Measurements from ENCODE around the gene OXSM.

Gene OXSM

DNA sequence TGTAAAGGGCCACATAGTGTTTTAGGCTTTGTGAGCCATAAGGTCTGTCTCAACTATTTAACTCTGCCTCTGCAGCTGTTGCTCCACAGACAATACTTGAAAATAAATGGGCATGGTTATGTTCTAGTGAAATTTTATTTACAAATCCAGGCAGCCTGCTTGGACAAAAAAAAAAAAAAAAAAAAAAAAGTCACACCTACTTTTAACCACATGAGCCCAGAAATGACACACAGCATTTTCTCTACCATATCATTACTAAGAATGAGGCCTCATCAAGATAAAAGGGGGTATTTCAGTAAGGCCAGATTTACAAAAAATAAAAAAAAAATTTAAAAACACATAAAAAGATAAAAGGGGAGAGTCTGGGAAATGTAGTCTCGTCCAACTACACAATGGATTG is 4.9 kb upstream of the OXSM start:
- TF ChIP-seq, protein P1, sequence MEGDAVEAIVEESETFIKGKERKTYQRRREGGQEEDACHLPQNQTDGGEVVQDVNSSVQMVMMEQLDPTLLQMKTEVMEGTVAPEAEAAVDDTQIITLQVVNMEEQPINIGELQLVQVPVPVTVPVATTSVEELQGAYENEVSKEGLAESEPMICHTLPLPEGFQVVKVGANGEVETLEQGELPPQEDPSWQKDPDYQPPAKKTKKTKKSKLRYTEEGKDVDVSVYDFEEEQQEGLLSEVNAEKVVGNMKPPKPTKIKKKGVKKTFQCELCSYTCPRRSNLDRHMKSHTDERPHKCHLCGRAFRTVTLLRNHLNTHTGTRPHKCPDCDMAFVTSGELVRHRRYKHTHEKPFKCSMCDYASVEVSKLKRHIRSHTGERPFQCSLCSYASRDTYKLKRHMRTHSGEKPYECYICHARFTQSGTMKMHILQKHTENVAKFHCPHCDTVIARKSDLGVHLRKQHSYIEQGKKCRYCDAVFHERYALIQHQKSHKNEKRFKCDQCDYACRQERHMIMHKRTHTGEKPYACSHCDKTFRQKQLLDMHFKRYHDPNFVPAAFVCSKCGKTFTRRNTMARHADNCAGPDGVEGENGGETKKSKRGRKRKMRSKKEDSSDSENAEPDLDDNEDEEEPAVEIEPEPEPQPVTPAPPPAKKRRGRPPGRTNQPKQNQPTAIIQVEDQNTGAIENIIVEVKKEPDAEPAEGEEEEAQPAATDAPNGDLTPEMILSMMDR (IDR thresholded peaks at IDR 0.05; ENCODE audit: low read length) = no peak
- TF ChIP-seq EZH2phosphoT487 (IDR thresholded peaks at IDR 0.05; ENCODE audit: low read length) (no peak), EZH2 (optimal IDR thresholded peaks at IDR 0.05; ENCODE audit: low read depth, low read length) (no peak)
- Histone ChIP-seq H3K4me1 (ENCODE audit: low read length) (peaks cover 30% of the 10 kb centered on the region), H3K4me2 (ENCODE audit: low read depth, low read length) (no peak overlapping the region), H3K79me2 (ENCODE audit: low read length) (peaks cover 42% of the 10 kb centered on the region), H4K20me1 (ENCODE audit: insufficient read depth, low read length) (no peaks in the 10 kb centered on the region), H3K9me2 (replicated peaks; ENCODE audit: insufficient read depth, low read length) (no peaks in the 10 kb centered on the region), H2AFZ (ENCODE audit: low read length) (no peak overlapping the region), H3K4me3 (ENCODE audit: low read length) (no peak overlapping the region), H3K9ac (ENCODE audit: low read length) (no peak overlapping the region), H3K9me3 (replicated peaks; ENCODE audit: insufficient read depth, low read length) (no peaks in the 10 kb centered on the region), H3F3A (ENCODE audit: insufficient read depth, low read length) (peaks cover 9% of the 10 kb centered on the region; the same call in 1 of the 2 replicates), H3K36me3 (replicated peaks; ENCODE audit: insufficient read depth, low read length) (no peaks in the 10 kb centered on the region), H3K27ac (ENCODE audit: low read length) (no peak overlapping the region), H3K27me3 (replicated peaks; ENCODE audit: insufficient read depth, low read length) (no peaks in the 10 kb centered on the region)
- no peak for DNase-seq

DNA sequence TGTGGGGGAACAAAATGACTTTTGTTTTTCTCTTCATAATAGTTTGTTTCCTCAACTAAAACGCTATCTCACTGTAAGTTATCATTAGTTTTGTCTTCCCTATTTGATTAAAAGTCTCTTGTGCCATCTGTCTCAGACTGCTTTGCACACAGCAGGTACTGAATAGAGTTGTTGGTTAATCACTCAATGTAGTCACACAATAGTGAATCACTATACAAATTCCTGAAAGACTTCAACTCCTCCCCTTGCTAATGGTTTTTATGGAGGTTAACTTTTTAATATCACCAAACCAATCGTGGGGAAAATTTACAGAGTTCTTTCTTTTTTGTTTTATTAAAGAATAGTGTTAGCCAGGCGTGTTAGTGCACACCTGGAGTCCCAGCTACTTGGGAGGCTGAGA is 4.1 kb upstream of the OXSM start:
- no peak overlapping the region for H3K4me3 ChIP-seq (ENCODE audit: low read length)
- H3K4me1 ChIP-seq (ENCODE audit: low read length) = peaks cover 33% of the 10 kb centered on the region
- no peak overlapping the region for H3K27ac ChIP-seq (ENCODE audit: low read length)
- no peaks in the 10 kb centered on the region for H4K20me1 ChIP-seq (ENCODE audit: insufficient read depth, low read length)
- H3K9me2 ChIP-seq (replicated peaks; ENCODE audit: insufficient read depth, low read length) = no peaks in the 10 kb centered on the region
- H2AFZ ChIP-seq (ENCODE audit: low read length) = no peak overlapping the region
- TF ChIP-seq, protein P1 (IDR thresholded peaks at IDR 0.05; ENCODE audit: low read length) = no peak
- TF ChIP-seq EZH2 (optimal IDR thresholded peaks at IDR 0.05; ENCODE audit: low read depth, low read length) (no peak), EZH2phosphoT487 (IDR thresholded peaks at IDR 0.05; ENCODE audit: low read length) (no peak)
- peaks cover 9% of the 10 kb centered on the region; the same call in 1 of the 2 replicates for H3F3A ChIP-seq (ENCODE audit: insufficient read depth, low read length)
- H3K27me3 ChIP-seq (replicated peaks; ENCODE audit: insufficient read depth, low read length) = no peaks in the 10 kb centered on the region
- no peaks in the 10 kb centered on the region for H3K36me3 ChIP-seq (replicated peaks; ENCODE audit: insufficient read depth, low read length)
- no peaks in the 10 kb centered on the region for H3K9me3 ChIP-seq (replicated peaks; ENCODE audit: insufficient read depth, low read length)
- no peak for DNase-seq
- no peak overlapping the region for H3K4me2 ChIP-seq (ENCODE audit: low read depth, low read length)
- H3K9ac ChIP-seq (ENCODE audit: low read length) = no peak overlapping the region
- peaks cover 37% of the 10 kb centered on the region for H3K79me2 ChIP-seq (ENCODE audit: low read length)

DNA sequence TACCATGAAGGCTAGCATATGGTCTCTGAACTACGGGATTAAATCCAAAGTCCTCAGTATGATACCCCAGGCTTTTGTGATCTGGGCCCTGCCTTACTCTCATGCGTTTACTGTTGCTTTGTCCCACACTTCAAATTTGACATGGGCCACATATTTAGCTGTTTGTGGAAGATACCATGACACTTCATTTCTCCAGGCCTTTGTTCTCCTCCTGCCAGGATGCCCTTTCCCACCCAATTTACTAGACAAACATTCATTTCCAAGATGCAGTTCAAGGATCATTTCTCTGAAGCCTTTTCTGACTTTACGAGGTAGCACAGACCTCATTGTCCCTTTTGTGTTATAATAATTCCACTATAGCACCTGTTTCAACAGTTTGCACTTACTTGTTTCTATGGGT is 2.2 kb upstream of the OXSM start:
- no peak for DNase-seq
- H3F3A ChIP-seq (ENCODE audit: insufficient read depth, low read length) = peaks cover 4% of the 10 kb centered on the region; the same call in 1 of the 2 replicates
- H2AFZ ChIP-seq (ENCODE audit: low read length) = no peak overlapping the region
- peaks cover 32% of the 10 kb centered on the region for H3K79me2 ChIP-seq (ENCODE audit: low read length)
- no peak overlapping the region for H3K4me2 ChIP-seq (ENCODE audit: low read depth, low read length)
- H3K36me3 ChIP-seq (replicated peaks; ENCODE audit: insufficient read depth, low read length) = no peaks in the 10 kb centered on the region
- no peak overlapping the region for H3K9ac ChIP-seq (ENCODE audit: low read length)
- no peaks in the 10 kb centered on the region for H3K27me3 ChIP-seq (replicated peaks; ENCODE audit: insufficient read depth, low read length)
- no peak for TF ChIP-seq EZH2phosphoT487 (IDR thresholded peaks at IDR 0.05; ENCODE audit: low read length)
- TF ChIP-seq EZH2 (optimal IDR thresholded peaks at IDR 0.05; ENCODE audit: low read depth, low read length) = no peak
- TF ChIP-seq, protein P1 (IDR thresholded peaks at IDR 0.05; ENCODE audit: low read length) = no peak
- no peak overlapping the region for H3K4me3 ChIP-seq (ENCODE audit: low read length)
- H4K20me1 ChIP-seq (ENCODE audit: insufficient read depth, low read length) = no peaks in the 10 kb centered on the region
- no peaks in the 10 kb centered on the region for H3K9me3 ChIP-seq (replicated peaks; ENCODE audit: insufficient read depth, low read length)
- peaks cover 32% of the 10 kb centered on the region for H3K4me1 ChIP-seq (ENCODE audit: low read length)
- no peak overlapping the region for H3K27ac ChIP-seq (ENCODE audit: low read length)
- no peaks in the 10 kb centered on the region for H3K9me2 ChIP-seq (replicated peaks; ENCODE audit: insufficient read depth, low read length)
